ENCODE data around the gene SPECC1.
"Not testable (repeated sequence)": the region's sequence is repeated elsewhere in the genome, so short reads cannot be mapped to it uniquely, and the experiment has no call there.

The SPECC1 gene

GRCh38 chr17:20291853-20292252 lies 282.7 kb downstream of the SPECC1 start:
- DNase-seq (ENCODE audit: extremely low read depth in 1 of 2, low read depth in 1 of 2) = no peak

- no peak for DNase-seq (ENCODE audit: extremely low read depth in 1 of 2, low read depth in 1 of 2)
These were observed 284.3 kb downstream of the SPECC1 start for GRCh38 chr17:20293501-20293900.

GRCh38 chr17:20294120-20294519 lies 285.0 kb downstream of the SPECC1 start:
- DNase-seq (ENCODE audit: extremely low read depth in 1 of 2, low read depth in 1 of 2) = no peak

GRCh38 chr17:20299013-20299412 lies 289.9 kb downstream of the SPECC1 start:
- no peak for DNase-seq (ENCODE audit: extremely low read depth in 1 of 2, low read depth in 1 of 2)

DNA sequence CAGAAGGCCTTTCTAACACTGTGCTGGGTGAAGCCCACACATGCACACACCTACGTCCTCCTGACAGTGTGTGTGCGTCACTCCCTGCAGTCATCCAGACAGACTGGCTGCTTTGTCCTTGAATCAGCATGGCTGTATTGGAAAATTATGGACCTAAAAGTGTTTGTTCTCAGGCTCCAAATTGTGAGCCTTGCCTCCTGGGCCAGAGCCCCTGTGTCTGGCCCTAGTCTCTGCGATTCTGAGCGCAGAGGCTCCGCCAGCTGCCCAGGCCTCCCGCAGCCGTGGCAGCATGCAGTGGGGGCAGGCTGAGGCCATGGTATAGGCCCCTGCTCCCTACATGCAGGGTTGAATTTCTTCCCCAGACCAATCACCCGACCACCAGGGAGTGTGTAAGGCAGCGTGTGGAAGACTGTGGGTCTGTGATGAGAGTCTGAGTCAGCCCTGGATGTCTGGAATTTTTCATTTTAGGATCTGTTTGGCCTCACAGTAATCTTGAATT lies 291.3 kb downstream of the SPECC1 start:
- no peak for DNase-seq (ENCODE audit: extremely low read depth in 1 of 2, low read depth in 1 of 2)

GRCh38 chr17:20302246-20302917 lies 293.2 kb downstream of the SPECC1 start:
- DNase-seq (ENCODE audit: extremely low read depth in 1 of 2, low read depth in 1 of 2) = no peak

- DNase-seq (ENCODE audit: extremely low read depth in 1 of 2, low read depth in 1 of 2) = no peak
These were observed 295.8 kb downstream of the SPECC1 start for GRCh38 chr17:20304961-20305360.

- DNase-seq (ENCODE audit: extremely low read depth in 1 of 2, low read depth in 1 of 2) = no peak
These were observed 297.8 kb downstream of the SPECC1 start for GRCh38 chr17:20306924-20307323.

GRCh38 chr17:20307326-20307910 lies 298.3 kb downstream of the SPECC1 start:
- DNase-seq (ENCODE audit: extremely low read depth in 1 of 2, low read depth in 1 of 2) = no peak

DNA sequence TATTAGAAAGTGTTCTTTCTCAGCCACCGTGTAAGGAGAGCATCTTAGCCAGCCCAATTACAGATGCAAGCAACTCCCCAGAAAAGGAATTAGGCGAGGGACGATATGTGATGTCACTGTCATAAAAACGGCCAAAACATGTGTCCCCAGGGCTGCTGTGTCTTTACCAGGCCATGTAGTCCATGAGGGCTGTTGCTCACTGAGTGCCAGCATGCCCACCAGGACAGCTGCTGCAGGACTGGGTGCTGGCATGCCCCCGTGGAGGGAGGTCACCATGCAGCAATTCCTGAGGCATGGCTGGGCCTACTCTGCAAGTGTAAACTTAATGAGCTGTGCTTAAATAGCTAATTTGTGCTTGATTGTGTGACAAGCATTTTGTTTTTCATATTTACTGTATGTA lies 301.3 kb downstream of the SPECC1 start:
- DNase-seq (ENCODE audit: extremely low read depth in 1 of 2, low read depth in 1 of 2) = no peak

GRCh38 chr17:20313306-20313705 lies 304.1 kb downstream of the SPECC1 start:
- no peak for DNase-seq (ENCODE audit: extremely low read depth in 1 of 2, low read depth in 1 of 2)

GRCh38 chr17:20313891-20314290 lies 304.7 kb downstream of the SPECC1 start:
- DNase-seq (ENCODE audit: extremely low read depth in 1 of 2, low read depth in 1 of 2) = no peak

DNA sequence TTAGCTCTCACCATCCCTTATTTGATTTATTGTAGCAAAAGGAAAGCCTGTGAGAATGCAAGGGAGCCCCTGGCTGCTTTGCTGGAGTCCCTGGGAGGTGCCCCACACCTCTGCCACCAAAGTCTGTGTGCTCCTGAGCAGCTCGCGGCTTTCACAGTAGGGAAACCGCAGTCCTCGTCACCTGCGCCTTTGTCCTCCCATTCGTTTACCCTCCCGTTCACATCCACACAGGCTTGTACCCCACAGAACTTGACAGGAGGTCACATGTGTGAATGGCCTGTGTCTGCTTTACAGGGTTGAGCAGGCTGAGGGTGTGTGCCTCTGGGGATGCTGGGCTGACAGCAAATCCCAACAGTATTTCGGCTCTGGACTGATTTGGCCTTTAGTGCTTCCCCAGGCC lies 305.7 kb downstream of the SPECC1 start:
- DNase-seq (ENCODE audit: extremely low read depth in 1 of 2, low read depth in 1 of 2) = no peak

DNA sequence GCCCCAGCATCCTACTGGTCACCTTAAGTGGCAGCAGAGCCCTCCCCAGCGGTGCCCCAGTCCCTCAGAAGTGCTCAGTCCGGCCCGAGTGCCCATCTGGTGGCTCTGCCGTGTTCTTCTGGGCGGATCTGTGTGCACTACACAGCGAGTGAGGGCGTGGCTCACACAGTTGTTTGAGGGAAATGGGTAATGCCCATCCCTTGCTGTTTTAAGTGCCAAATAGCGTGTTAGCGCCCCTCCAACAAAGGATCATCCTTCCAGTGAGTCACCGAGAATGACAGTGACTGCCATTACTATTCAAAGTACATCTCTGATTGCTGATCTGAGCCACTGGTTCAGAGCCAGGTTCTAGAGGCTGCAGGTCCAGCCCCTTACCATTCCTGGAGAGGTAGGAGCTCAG lies 306.2 kb downstream of the SPECC1 start:
- DNase-seq (ENCODE audit: extremely low read depth in 1 of 2, low read depth in 1 of 2) = no peak

DNA sequence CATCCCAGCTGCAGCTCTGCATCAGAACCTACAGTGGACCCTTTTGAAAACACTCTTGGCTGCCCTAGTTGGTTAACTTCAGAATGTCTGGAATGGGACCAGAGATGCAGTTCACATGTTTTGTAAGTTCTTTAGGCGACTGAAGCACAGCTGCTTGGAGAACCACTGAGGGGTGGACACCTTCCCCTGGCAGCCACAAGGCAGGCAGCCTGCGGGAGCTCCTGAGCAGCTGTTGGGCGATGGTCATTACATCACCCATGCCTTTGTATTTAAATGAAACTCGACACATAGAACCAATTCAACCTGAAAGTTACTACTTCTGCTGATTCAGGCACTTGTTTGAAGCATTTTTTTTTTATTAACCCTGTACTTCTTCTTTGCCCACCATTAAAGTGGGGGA lies 306.7 kb downstream of the SPECC1 start:
- no peak for DNase-seq (ENCODE audit: extremely low read depth in 1 of 2, low read depth in 1 of 2)

GRCh38 chr17:20320535-20321229 lies 311.5 kb downstream of the SPECC1 start:
- DNase-seq (ENCODE audit: extremely low read depth in 1 of 2, low read depth in 1 of 2) = peak; percentile 49

DNA sequence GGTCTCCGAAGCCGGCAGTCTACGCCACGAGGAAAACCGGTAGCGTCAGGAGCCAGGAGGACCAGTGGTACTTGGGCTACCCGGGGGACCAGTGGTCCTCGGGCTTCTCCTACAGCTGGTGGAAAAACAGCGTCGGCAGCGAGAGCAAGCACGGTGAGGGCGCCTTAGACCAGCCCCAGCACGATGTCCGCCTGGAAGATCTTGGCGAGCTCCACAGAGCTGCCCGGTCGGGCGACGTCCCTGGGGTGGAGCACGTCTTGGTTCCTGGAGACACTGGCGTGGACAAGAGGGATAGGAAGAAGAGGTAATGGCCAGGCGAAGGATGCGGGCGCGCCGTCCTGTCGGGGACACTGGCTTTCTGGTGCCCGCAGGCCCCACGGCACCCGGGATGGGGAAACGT lies 312.2 kb downstream of the SPECC1 start:
- not testable (repeated sequence) for DNase-seq (ENCODE audit: extremely low read depth in 1 of 2, low read depth in 1 of 2)

DNA sequence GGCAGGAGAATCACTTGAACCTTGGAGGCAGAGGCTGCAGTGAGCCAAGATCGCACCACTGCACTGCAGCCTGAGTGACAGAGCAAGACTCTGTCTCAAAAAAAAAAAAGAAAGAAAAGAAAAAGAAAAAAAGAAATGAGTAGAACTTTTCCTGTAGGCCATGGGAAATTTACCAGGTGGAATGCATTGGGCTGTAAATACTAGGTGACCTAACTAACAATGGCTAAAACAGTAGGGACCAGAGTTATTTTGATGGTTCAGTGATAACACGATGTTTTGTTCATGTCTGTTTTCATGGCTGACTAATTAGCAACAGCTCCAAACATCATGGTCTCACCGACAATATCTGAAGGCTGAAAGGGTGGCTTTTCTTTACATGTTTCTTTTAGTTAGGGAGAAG lies 318.6 kb downstream of the SPECC1 start:
- DNase-seq (ENCODE audit: extremely low read depth in 1 of 2, low read depth in 1 of 2) = not testable (repeated sequence)

GRCh38 chr17:20351405-20351804 lies 342.2 kb downstream of the SPECC1 start:
- not testable (repeated sequence) for DNase-seq (ENCODE audit: extremely low read depth in 1 of 2, low read depth in 1 of 2)

GRCh38 chr17:20352567-20352966 lies 343.4 kb downstream of the SPECC1 start:
- not testable (repeated sequence) for DNase-seq (ENCODE audit: extremely low read depth in 1 of 2, low read depth in 1 of 2)

DNA sequence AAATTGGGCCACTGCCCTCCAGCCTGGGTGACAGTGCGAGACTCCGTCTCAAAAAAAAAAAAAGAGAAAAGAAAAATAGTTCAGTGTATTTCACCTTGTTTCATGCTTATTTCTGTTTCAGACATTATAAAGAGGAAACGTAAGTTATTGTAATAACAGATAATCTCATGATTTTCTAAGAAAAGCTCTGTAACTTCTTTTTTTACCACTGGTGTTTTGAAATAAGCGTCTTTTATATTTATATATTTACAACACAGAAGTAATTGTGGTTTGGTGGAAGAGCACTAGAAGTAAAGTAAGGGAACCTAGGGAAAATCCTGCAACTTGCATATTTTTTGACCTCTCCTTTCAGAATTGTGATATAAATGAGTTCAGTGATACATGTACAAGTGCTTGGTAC lies 354.7 kb downstream of the SPECC1 start:
- not testable (repeated sequence) for DNase-seq (ENCODE audit: extremely low read depth in 1 of 2, low read depth in 1 of 2)

Measured in stimulated activated CD8-positive, alpha-beta memory T cell treated with anti-CD3 and anti-CD28 coated beads, Interleukin-7, amount 100 ng/mL, for 48 hours (primary cell).